SK-N-DZ (cell line): ENCODE results near the gene ZNF827.

Experiments
- DNase-seq: peaks from one replicate; pipeline ENCODE4 v3.0.0-alpha.2; 2015; ENCODE audit warnings: low spot score

Gene ZNF827

GRCh38 chr4:145891958-145892357 is 46.7 kb downstream of the ZNF827 start:
- no peak for DNase-seq

- no peak for DNase-seq
Observed at GRCh38 chr4:145890689-145891088, 47.9 kb downstream of the ZNF827 start.

- DNase-seq = no peak
Observed at GRCh38 chr4:145888393-145888792, 50.2 kb downstream of the ZNF827 start.

- no peak for DNase-seq
Observed at GRCh38 chr4:145887241-145887991, 51.2 kb downstream of the ZNF827 start.

GRCh38 chr4:145886871-145887240 is 51.8 kb downstream of the ZNF827 start:
- DNase-seq = no peak

- no peak for DNase-seq
Observed at GRCh38 chr4:145885666-145886065, 53.0 kb downstream of the ZNF827 start.

GRCh38 chr4:145884775-145885174 is 53.8 kb downstream of the ZNF827 start:
- DNase-seq = no peak

GRCh38 chr4:145883101-145883694 is 55.4 kb downstream of the ZNF827 start:
- no peak for DNase-seq

- DNase-seq = no peak
Observed at GRCh38 chr4:145882604-145883003, 56.0 kb downstream of the ZNF827 start.

GRCh38 chr4:145881989-145882388 is 56.6 kb downstream of the ZNF827 start:
- DNase-seq = no peak

GRCh38 chr4:145881576-145881975 is 57.0 kb downstream of the ZNF827 start:
- DNase-seq = no peak

- DNase-seq = no peak
Observed at GRCh38 chr4:145880355-145880960, 58.2 kb downstream of the ZNF827 start.

- no peak for DNase-seq
Observed at GRCh38 chr4:145879598-145879997, 59.0 kb downstream of the ZNF827 start.

- DNase-seq = no peak
Observed at GRCh38 chr4:145878501-145879435, 59.9 kb downstream of the ZNF827 start.

GRCh38 chr4:145876531-145877180 is 62.0 kb downstream of the ZNF827 start:
- DNase-seq = no peak

- DNase-seq = no peak
Observed at GRCh38 chr4:145873901-145874300, 64.7 kb downstream of the ZNF827 start.

- DNase-seq = no peak
Observed at GRCh38 chr4:145871209-145871608, 67.4 kb downstream of the ZNF827 start.

GRCh38 chr4:145870155-145871020 is 68.2 kb downstream of the ZNF827 start:
- no peak for DNase-seq

GRCh38 chr4:145868637-145869409 is 69.8 kb downstream of the ZNF827 start:
- DNase-seq = no peak

- DNase-seq = no peak
Observed at GRCh38 chr4:145867406-145867805, 71.2 kb downstream of the ZNF827 start.
